Measurements from ENCODE around the gene PIK3C2B. TPM values are rescaled to one million over a fixed set of nuclear protein-coding genes. Genes with fewer than 3 reads are reported as not detected.

PIK3C2B gene
- total RNA-seq, 2 donors from 2014 or later = 67.6 to 85.5 TPM

GRCh38 chr1:204459706-204460105, 34.9 kb downstream of the PIK3C2B start:
- no peak for TF ChIP-seq CTCF (IDR thresholded peaks at IDR 0.05)
- Histone ChIP-seq H3K27ac (no peak overlapping the region), H3K4me1 (no peaks in the 10 kb centered on the region), H3K9me3 (no peaks in the 10 kb centered on the region), H3K9ac (ENCODE audit: low read depth in 2 of 2, low read length in 2 of 2) (no peak overlapping the region), H3K36me3 (peaks cover 4% of the 10 kb centered on the region), H3K4me3 (no peak overlapping the region), H3K27me3 (no peaks in the 10 kb centered on the region)
- DNase-seq = no peak
- intact Hi-C loops (cut with DNase I) = loop anchor here (2.0 kb wide), 1 partner anchor 15 kb away; no protein-coding TSS in a partner anchor

GRCh38 chr1:204457666-204458065, 36.9 kb downstream of the PIK3C2B start:
- intact Hi-C loops (cut with DNase I) = no loop called here
- no peak for TF ChIP-seq CTCF (IDR thresholded peaks at IDR 0.05)
- Histone ChIP-seq H3K27me3 (no peaks in the 10 kb centered on the region), H3K4me1 (peaks cover 5% of the 10 kb centered on the region), H3K9me3 (no peaks in the 10 kb centered on the region), H3K36me3 (peaks cover 4% of the 10 kb centered on the region), H3K4me3 (no peak overlapping the region), H3K9ac (ENCODE audit: low read depth in 2 of 2, low read length in 2 of 2) (no peak overlapping the region), H3K27ac (no peak overlapping the region)
- DNase-seq = no peak

GRCh38 chr1:204456826-204457442, 37.7 kb downstream of the PIK3C2B start:
- DNase-seq = no peak
- TF ChIP-seq CTCF (IDR thresholded peaks at IDR 0.05) = no peak
- Histone ChIP-seq H3K4me3 (no peak overlapping the region), H3K36me3 (peaks cover 4% of the 10 kb centered on the region), H3K4me1 (peaks cover 5% of the 10 kb centered on the region), H3K9ac (ENCODE audit: low read depth in 2 of 2, low read length in 2 of 2) (no peak overlapping the region), H3K27ac (no peak overlapping the region), H3K27me3 (no peaks in the 10 kb centered on the region), H3K9me3 (no peaks in the 10 kb centered on the region)
- intact Hi-C loops (cut with DNase I) = no loop called here

GRCh38 chr1:204455831-204456145, 38.8 kb downstream of the PIK3C2B start:
- no peaks in the 10 kb centered on the region for H3K27me3 ChIP-seq
- H3K36me3 ChIP-seq = peaks cover 4% of the 10 kb centered on the region
- H3K27ac ChIP-seq = no peak overlapping the region
- H3K9ac ChIP-seq (ENCODE audit: low read depth in 2 of 2, low read length in 2 of 2) = no peak overlapping the region
- no peak overlapping the region for H3K4me3 ChIP-seq
- H3K9me3 ChIP-seq = no peaks in the 10 kb centered on the region
- no peak for DNase-seq
- no peak for TF ChIP-seq CTCF (IDR thresholded peaks at IDR 0.05)
- intact Hi-C loops (cut with DNase I) = no loop called here
- H3K4me1 ChIP-seq = peaks cover 5% of the 10 kb centered on the region

GRCh38 chr1:204455063-204455830, 39.4 kb downstream of the PIK3C2B start:
- DNase-seq = no peak
- no peak overlapping the region for H3K9ac ChIP-seq (ENCODE audit: low read depth in 2 of 2, low read length in 2 of 2)
- peaks cover 4% of the 10 kb centered on the region for H3K36me3 ChIP-seq
- no peaks in the 10 kb centered on the region for H3K9me3 ChIP-seq
- no peak overlapping the region for H3K27ac ChIP-seq
- H3K4me3 ChIP-seq = no peak overlapping the region
- peaks cover 5% of the 10 kb centered on the region for H3K4me1 ChIP-seq
- TF ChIP-seq CTCF (IDR thresholded peaks at IDR 0.05) = no peak
- no peaks in the 10 kb centered on the region for H3K27me3 ChIP-seq
- intact Hi-C loops (cut with DNase I) = no loop called here

Measured in colonic mucosa (tissue), 4 donors.